Measurements from ENCODE around the gene ULK3. TPM values are rescaled to one million over a fixed set of nuclear protein-coding genes. Genes with fewer than 3 reads are reported as not detected.

Gene ULK3
- total and polyA plus RNA-seq, 2 donors (not counting 3 experiments of a cell fraction or from before 2014, with no cell fraction given), result 36.0 to 48.6 TPM

- no peak overlapping the region for H3K4me2 ChIP-seq (ENCODE audit: insufficient read depth, low read length)
- TF ChIP-seq CTCF (IDR thresholded peaks at IDR 0.05; ENCODE audit: extremely low read depth in 1 of 2, insufficient read depth in 1 of 2, low read depth in 1 of 2, low read length in 2 of 2) (no peak), GATA2 (IDR thresholded peaks at IDR 0.05; ENCODE audit: insufficient read depth, insufficient read length, low read depth, low read length) (no peak), JUN (IDR thresholded peaks at IDR 0.05; ENCODE audit: borderline replicate concordance, insufficient read depth, insufficient read length, low read depth) (no peak), MAX (IDR thresholded peaks at IDR 0.05; ENCODE audit: insufficient read depth, insufficient read length) (no peak), EZH2 (IDR thresholded peaks at IDR 0.05; ENCODE audit: borderline replicate concordance, low read depth, low read length, severe bottlenecking) (no peak), POLR2A (IDR thresholded peaks at IDR 0.05; ENCODE audit: low read depth, low read length) (no peak), MYC (IDR thresholded peaks at IDR 0.05; ENCODE audit: low read depth, low read length) (no peak), FOS (IDR thresholded peaks at IDR 0.05; ENCODE audit: borderline replicate concordance, insufficient read depth, low read length) (no peak), POLR2AphosphoS5 (IDR thresholded peaks at IDR 0.05; ENCODE audit: insufficient read depth, low read depth, low read length) (no peak)
- DNase-seq (ENCODE audit: low read depth, low spot score) (no peak), FAIRE-seq (no peak)
- no peaks in the 10 kb centered on the region for H4K20me1 ChIP-seq (replicated peaks; ENCODE audit: control insufficient read depth, extremely low read depth, insufficient read depth, low read length)
- no peaks in the 10 kb centered on the region for H3K36me3 ChIP-seq (ENCODE audit: control insufficient read depth in 2 of 2, extremely low read depth in 1 of 2, insufficient read depth in 2 of 2, low read length in 2 of 2)
- no peak overlapping the region for H3K9ac ChIP-seq (replicated peaks; ENCODE audit: extremely low read depth, insufficient read depth, low read length)
- intact Hi-C loops (cut with micrococcal nuclease) (no loop called here), dilution Hi-C loops (cut with MboI; ENCODE audit: extremely low pct_ligation_motif_present, low sequenced_read_pairs) (no loop called here)
- H3K27me3 ChIP-seq (ENCODE audit: control insufficient read depth in 2 of 2, insufficient read depth in 2 of 2, low read length in 2 of 2), result peaks cover 14 to 17% of the 10 kb centered on the region in 2 experiments
- no peak overlapping the region for H3K27ac ChIP-seq (ENCODE audit: insufficient read depth, low read depth, low read length)
- H3K9me1 ChIP-seq (replicated peaks; ENCODE audit: control insufficient read depth, extremely low read depth, insufficient read depth, low read length), result no peaks in the 10 kb centered on the region
- H3K9me3 ChIP-seq (replicated peaks; ENCODE audit: control insufficient read depth, insufficient read depth, low read length), result no peaks in the 10 kb centered on the region
- CTCF ChIA-PET, result interaction anchor here (0.8 to 3.6 kb wide), 7 partner anchors 9 to 75 kb away, joined by 3 to 19 read pairs (median 6); partner anchors contain the start of gene LMAN1L
- no TSS peak for BruUV-seq (replicated peaks)
- H3K79me2 ChIP-seq (ENCODE audit: control insufficient read depth, insufficient read depth, low read length), result no peaks in the 10 kb centered on the region
- no peak overlapping the region for H3K4me3 ChIP-seq (replicated peaks in 1 of 3; ENCODE audit: insufficient read depth in 1 of 3, low read depth in 1 of 3, low read length in 3 of 3)
- no peaks in the 10 kb centered on the region for H3K4me1 ChIP-seq (ENCODE audit: control insufficient read depth, extremely low read depth, insufficient read depth, low read length)
- H2AFZ ChIP-seq (ENCODE audit: low read depth, low read length), result no peak overlapping the region
- POLR2A ChIA-PET, result no interaction called here
Measured at GRCh38 chr15:74826921-74827320, 16.0 kb downstream of the ULK3 start.

Data from endothelial cell of umbilical vein (primary cell).